Lung microvascular endothelial cell (primary cell): ENCODE data around the gene ADAT2. TPM values are rescaled to one million over a fixed set of nuclear protein-coding genes. Genes with fewer than 3 reads are reported as not detected.
A peak's percentile ranks its signal among the peaks of the same experiment; 100 is the strongest.

ENCODE experiments used
- DNase-seq, 2 donors: peaks; one replicate each; pipeline versions ENCODE4 v3.0.0 to v3.0.0-alpha.2; 2010; ENCODE audit warnings: low read depth in 2 of 2
- total RNA-seq: library from RNA; depleted of rRNA; stranded (reverse); fragments of >200 nt; gene quantifications from 2 replicates; pipeline ENCODE4 v1.2.1, GENCODE V29; 2014

ADAT2 gene
- total RNA-seq, 1 donor from 2014 or later = 3.6 TPM

GRCh38 chr6:143441680-143442545 lies 8.6 kb downstream of the ADAT2 start:
- no peak for DNase-seq

GRCh38 chr6:143441010-143441409 lies 9.5 kb downstream of the ADAT2 start:
- DNase-seq = no peak

DNA sequence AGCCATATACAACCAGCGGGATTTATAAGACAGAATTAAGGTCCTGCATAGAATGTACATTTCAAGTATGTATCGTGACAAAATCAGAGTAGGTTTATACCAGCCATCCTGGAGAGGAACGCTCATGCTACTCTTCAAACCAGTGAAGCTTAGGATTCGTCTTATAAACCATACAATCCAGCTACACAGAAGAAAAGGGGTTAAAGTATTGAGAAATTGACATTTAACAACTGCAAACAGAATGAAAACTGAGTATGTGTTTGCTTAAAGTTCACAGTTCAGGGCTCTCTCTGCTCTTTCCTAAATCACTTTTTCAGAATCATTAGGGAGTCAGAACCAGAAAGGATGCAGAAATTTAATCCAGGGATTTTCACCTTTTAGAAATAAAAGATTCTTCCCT lies 17.9 kb downstream of the ADAT2 start:
- no peak for DNase-seq

- DNase-seq = no peak
These were observed 19.3 kb downstream of the ADAT2 start for GRCh38 chr6:143431226-143431625.

- DNase-seq = no peak
These were observed 20.5 kb downstream of the ADAT2 start for GRCh38 chr6:143429970-143430369.

- peak; percentile 74 to 79 for DNase-seq
These were observed 23.2 kb downstream of the ADAT2 start for GRCh38 chr6:143427109-143427817.

DNA sequence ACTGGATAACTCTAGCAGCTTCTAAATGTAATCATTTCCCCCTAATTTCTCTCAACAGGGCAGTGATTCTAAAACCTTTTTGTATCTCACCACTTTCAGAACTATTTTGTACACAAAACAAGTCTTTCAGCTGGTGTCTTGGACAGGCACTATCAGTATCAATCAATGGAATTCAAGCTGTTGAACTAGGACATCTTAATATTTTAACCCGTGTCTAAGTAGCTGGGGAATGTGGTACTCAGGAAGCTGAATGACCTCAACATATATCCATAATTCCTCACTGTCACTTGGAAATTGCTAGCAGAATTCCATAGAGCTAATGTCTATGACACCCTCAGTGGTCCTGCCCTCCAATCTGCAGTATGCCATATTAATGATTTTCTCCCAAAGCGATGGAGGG lies 24.5 kb downstream of the ADAT2 start:
- DNase-seq = peak in 1 of 2 donors; percentile 11

DNA sequence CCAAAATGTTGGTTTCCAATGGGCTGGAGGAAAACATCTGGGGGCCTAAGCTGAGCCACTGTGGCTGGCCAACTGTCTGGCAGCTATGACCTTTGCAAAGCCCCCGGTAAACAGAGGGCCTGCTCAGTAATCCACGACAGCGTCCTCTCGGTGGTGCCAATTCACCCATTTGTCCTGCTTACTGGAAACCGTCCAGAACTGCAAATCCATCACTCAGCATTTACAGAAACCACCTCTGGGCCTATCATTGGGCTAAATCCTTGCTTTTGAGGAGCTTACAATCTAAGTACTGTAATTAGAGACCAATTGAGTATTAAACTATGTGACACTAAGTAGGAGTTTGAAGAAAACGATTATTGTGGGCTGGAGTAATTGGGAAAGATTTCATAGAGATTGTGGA lies 31.0 kb downstream of the ADAT2 start:
- no peak for DNase-seq

GRCh38 chr6:143414769-143415168 lies 35.7 kb downstream of the ADAT2 start:
- no peak for DNase-seq

- DNase-seq = no peak
These were observed 39.6 kb downstream of the ADAT2 start for GRCh38 chr6:143410859-143411270.

- DNase-seq = no peak
These were observed 41.7 kb downstream of the ADAT2 start for GRCh38 chr6:143408787-143409162.

DNA sequence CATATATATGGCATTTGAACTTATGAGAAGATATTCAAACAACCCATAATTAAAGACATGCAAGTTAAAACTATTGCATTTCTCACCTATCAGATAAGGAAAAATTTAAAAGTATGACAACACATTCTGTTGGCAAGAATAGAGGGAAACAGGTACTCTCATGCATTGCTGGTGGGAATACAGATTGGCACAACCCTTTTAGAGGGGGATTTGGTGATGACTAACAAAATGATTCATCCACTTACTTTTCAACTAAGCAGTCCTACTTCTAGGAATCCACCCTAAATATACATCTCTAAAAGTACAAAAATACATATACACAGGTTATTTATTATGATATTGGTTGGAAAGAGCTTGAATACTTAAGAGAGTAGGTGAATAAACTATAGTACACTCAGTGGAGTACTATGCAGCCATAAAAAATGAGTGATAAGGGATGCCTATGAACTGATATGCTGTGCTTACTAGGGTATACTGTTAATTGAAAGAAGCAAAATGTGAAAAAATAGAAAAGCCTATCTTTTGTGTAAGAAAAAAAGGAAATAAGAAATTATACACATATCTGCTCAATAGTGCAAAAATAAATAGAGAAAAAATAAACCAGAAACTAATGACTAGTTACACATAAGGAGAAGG lies 42.2 kb downstream of the ADAT2 start:
- no peak for DNase-seq

- no peak for DNase-seq
These were observed 43.8 kb downstream of the ADAT2 start for GRCh38 chr6:143406673-143407072.

DNA sequence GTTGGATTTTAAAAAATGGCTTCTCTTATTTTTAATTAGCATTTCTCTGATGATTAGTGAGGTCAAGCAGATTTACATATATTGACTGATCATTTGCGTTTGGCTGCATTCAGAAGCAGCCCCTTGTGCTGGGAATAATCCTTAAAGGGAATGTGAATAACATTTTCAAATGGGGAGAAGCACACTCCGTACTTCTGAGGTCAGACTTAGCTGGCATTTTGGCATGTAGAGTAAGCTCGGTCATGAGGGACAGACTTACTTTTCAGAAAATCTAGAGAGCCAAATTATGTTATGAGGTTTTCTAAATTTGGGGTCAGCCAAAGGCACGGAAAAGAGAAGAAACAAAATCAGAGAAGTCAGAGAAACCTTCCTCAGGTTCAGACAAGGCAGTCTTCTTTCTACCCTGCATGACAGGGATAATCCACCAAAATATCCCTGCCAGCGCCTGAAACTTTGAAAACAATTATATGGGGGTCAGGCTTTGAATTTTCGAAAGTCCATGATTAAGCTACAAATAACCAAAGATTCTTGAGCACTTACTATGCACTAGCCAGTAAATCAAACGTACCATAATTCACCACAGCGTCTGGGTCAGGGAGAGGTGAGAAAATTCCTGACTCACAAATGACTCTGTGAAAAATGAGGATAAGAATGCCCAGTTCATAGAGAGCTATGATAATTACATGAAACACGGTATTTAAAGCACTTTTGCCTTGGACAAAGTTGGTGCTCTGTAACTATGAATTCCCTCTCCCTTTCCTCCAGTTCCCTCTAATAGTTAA lies 44.9 kb downstream of the ADAT2 start:
- DNase-seq = no peak

DNA sequence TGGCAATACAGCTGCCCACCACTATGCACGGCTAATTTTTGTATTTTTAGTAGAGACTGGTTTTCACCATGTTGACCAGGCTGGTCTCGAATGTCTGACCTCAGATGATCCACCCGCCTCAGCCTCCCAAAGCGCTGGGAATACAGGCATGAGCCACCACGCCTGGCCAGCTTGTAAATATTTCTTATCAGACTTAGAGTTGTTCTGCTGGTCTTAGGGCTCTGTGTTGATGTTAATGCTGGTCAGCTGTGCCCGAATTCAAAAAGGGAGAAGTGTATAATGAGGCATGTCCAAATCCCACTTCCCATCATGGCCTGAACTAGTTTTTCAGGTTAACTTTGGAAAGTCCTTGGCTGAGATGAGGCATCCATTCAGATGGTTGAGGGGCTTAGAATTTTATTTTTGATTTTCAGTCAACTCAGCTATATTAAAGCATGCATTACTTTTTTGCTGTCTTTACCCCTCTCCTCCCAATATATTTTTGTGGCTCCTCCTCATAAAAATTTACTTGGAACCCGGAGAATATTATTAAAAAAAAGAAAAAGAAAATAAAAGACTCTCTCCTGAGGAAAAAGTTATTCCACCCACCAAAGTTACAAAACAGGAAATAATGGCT lies 47.7 kb downstream of the ADAT2 start:
- no peak for DNase-seq

DNA sequence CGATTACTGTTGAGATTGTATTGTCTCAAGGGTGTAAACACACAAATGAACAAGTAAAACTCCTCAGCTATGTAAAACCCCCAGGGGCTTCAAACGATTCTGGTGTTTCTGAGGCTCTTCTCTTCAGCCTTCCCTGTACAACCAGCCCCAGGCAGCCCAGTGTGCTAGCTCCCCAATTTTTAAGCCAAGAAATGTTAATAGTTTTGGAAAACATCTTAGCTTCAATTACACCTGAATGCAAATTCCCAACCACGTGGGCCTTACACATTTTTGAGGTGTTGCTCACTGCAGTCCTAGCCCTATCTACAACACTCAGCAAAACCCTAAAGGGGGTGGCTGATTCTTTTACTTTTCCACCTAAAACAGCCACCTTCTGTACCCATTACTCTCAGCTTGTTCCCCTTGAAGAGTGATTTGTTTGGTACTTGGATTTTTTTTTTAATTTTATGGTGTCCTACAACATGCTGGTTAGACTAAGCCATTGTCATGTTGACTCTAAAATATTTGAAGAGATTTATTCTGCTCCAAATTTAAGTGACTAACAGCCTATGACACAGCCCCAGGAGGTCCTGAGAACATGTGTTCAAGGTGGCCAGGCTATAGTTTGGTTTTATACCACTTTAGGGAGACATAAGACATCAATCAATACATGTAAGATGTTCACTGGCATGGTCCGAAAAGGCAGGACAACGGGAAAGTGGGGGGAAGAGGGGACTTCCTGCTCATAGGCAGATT lies 48.7 kb downstream of the ADAT2 start:
- DNase-seq = no peak

DNA sequence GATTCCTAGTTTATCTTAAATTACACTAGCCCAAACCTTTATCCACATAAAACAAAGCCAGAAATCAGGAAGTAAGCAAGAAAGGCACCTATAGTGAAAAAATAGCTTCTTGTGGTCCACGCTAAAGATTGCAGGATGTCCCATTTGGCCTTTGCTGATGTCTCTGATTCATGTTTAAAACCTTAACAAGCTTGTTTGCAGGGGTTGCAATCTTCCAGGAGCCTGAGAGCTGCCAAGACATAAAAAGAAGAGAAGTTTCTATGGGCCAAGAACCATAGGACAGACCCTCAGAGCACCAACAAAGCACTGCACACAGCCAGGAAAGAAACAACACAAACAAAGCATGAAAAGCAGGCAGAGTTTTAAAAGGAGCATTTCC lies 49.4 kb downstream of the ADAT2 start:
- DNase-seq = no peak

- no peak for DNase-seq
These were observed 50.0 kb downstream of the ADAT2 start for GRCh38 chr6:143400258-143401067.

DNA sequence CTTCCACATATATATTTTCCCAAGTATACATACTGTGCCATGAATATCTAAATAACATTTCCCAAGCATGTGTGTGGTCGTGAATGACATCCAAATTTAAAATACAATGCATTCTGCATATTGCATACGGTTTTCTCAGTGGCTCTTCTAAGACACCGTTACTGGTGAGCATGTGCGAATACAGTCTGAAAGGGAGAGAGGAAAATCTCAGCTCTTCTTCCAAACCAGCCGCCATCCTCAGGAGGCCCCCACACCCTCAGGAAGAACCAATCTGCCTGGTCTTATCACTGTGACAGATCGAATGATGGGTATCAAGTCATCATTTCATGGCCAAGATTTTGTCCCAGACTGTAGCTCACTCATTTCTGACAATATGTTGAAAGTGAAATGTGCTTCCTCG lies 50.7 kb downstream of the ADAT2 start:
- no peak for DNase-seq

GRCh38 chr6:143399176-143399575 lies 51.3 kb downstream of the ADAT2 start:
- DNase-seq = no peak
